GM12878 (cell line): Measurements from ENCODE around the gene HOXD12.

Experiments
- CEBPB ChIP-seq, 2 experiments: fragments of 150-350 bp in 1 of 2; IDR thresholded peaks; 2 replicates each; pipeline ENCODE4 v1.6.1; 2012 to 2014; ENCODE audit warnings: low read depth in 2 of 2, low read length in 2 of 2, borderline replicate concordance in 1 of 2, inconsistent platforms in 1 of 2
- CTCF ChIP-seq, 3 experiments: IDR thresholded peaks in 2 of 3; conservative IDR thresholded peaks in 1 of 3; 2 replicates each; pipeline ENCODE4 v1.5.1; 2011; ENCODE audit warnings: low read depth in 3 of 3, low read length in 3 of 3, mild to moderate bottlenecking in 3 of 3, control low read depth in 2 of 3, moderate library complexity in 2 of 3, inconsistent platforms in 1 of 3, mixed read lengths in 1 of 3; ENCODE audit not compliant: control insufficient read depth in 2 of 3, insufficient read depth in 1 of 3; ENCODE audit errors: extremely low read depth in 1 of 3
- FOXM1 ChIP-seq: IDR thresholded peaks from 2 replicates; pipeline ENCODE4 v1.6.1; 2012; ENCODE audit warnings: low read depth, mild to moderate bottlenecking, inconsistent platforms, low read length, moderate library complexity
- JUND ChIP-seq: IDR thresholded peaks from 2 replicates; pipeline ENCODE4 v1.6.1; 2012; ENCODE audit warnings: low read depth, mild to moderate bottlenecking, low read length, improper control_type of control experiment, moderate library complexity
- KAT2A ChIP-seq: conservative IDR thresholded peaks from 2 replicates; pipeline ENCODE4 v1.6.1; 2011; ENCODE audit warnings: low read depth, low read length; ENCODE audit not compliant: control insufficient read depth
- MAX ChIP-seq: IDR thresholded peaks from 2 replicates; pipeline ENCODE4 v1.6.1; 2012; ENCODE audit warnings: low read depth, low read length, improper control_type of control experiment
- POLR2A ChIP-seq: IDR thresholded peaks from 2 replicates; pipeline ENCODE4 v1.6.1; 2011; ENCODE audit warnings: low read depth, mild to moderate bottlenecking, low read length
- POLR2AphosphoS5 ChIP-seq: IDR thresholded peaks from 2 replicates; pipeline ENCODE4 v1.6.1; 2011; ENCODE audit warnings: mild to moderate bottlenecking, low read length, inconsistent platforms
- RAD21 ChIP-seq: IDR thresholded peaks from 2 replicates; pipeline ENCODE4 v1.6.1; 2011; ENCODE audit warnings: mild to moderate bottlenecking, low read depth, low read length, moderate library complexity; ENCODE audit not compliant: insufficient read depth
- USF2 ChIP-seq: IDR thresholded peaks from 2 replicates; pipeline ENCODE4 v1.6.1; 2011; ENCODE audit warnings: low read depth, low read length, improper control_type of control experiment, borderline replicate concordance
- ZBTB11 ChIP-seq: fragments of 450-650 bp; formaldehyde crosslinking; IDR thresholded peaks from 2 replicates; pipeline ENCODE4 v1.5.0; 2022; ENCODE audit warnings: mild to moderate bottlenecking, missing genetic modification characterization
- ZBTB40 ChIP-seq: fragments of 450-650 bp; IDR thresholded peaks from 2 replicates; pipeline ENCODE4 v1.6.1; 2016; ENCODE audit warnings: mild to moderate bottlenecking, moderate library complexity, borderline replicate concordance

GRCh38 chr2:176148751-176149421 is 49.3 kb downstream of the HOXD12 start:
- no peak for TF ChIP-seq CTCF (IDR thresholded peaks at IDR 0.05 in 2 of 3, conservative IDR thresholded peaks at IDR 0.05 in 1 of 3; ENCODE audit: control insufficient read depth in 2 of 3, extremely low read depth in 1 of 3, insufficient read depth in 1 of 3, low read depth in 3 of 3, low read length in 3 of 3)
- TF ChIP-seq USF2 = no peak
- TF ChIP-seq KAT2A = no peak
- no peak for TF ChIP-seq POLR2AphosphoS5
- no peak for TF ChIP-seq RAD21
- TF ChIP-seq MAX = no peak
- no peak for TF ChIP-seq ZBTB11 (CRISPR knock-in tag)
- TF ChIP-seq ZBTB40 = no peak
- TF ChIP-seq FOXM1 = no peak
- no peak for TF ChIP-seq POLR2A
- no peak for TF ChIP-seq CEBPB (IDR thresholded peaks at IDR 0.05; ENCODE audit: borderline replicate concordance in 1 of 2, low read depth in 2 of 2, low read length in 2 of 2)
- TF ChIP-seq JUND = no peak
